Measurements from ENCODE around the gene GNG7.

GRCh38 chr19:2627855-2628254 lies 74.6 kb downstream of the GNG7 start:
- no peak for TF ChIP-seq EZH2 (IDR thresholded peaks at IDR 0.05; ENCODE audit: borderline replicate concordance, low read depth, low read length, severe bottlenecking)
- TF ChIP-seq CTCF (IDR thresholded peaks at IDR 0.05; ENCODE audit: borderline replicate concordance, extremely low read depth, low read length, poor library complexity, severe bottlenecking): no peak
